B cell (primary cell): ENCODE results near the gene SMG9.

ENCODE experiments used
- EZH2 ChIP-seq: IDR thresholded peaks from 2 replicates; pipeline ENCODE4 v1.6.1; 2012; ENCODE audit warnings: borderline replicate concordance, low read depth, mild to moderate bottlenecking, moderate library complexity, low read length; ENCODE audit not compliant: insufficient read depth, poor library complexity, severe bottlenecking
- TF ChIP-seq, protein P1 (sequence below): fragments of 200-600 bp; IDR thresholded peaks from one replicate; pipeline ENCODE4 v1.8.0; 2022; ENCODE audit warnings: antibody characterized with exemption, mild to moderate bottlenecking

DNA sequence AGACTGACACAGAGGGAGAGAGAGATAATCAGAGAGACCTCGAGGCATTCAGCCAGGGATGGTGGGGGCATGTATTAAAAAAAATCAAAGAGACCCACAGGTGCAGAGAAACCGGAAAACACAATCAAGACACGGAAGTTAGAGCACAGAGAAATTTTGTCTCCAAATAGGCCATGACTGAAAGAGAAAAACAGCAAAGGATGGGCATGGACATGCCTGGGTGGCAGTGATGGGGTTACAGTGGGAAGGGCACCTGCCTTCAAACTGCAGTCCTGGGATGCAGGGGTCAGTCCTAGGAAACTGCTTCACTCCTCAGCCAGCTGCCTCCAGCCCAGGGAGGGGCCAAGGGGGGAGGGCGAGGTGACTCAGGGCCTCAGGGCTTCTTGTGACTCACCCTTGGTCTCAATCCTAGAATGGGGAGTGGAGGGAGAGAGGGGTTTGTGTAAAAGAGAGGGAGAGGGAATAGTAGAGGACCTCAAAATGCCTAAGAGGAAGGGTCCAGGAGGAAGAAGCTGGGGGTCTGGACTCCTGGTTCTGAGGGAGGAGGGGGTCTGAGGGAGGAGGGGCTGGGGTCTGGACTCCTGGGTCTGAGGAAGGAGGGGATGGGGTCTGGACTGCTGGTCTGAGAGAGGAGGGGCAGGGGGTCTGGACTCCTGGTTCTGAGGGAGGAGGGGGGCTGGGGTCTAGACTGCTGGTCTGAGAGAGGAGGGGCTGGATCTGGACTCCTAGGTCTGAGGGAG, 29.6 kb upstream of the SMG9 start:
- TF ChIP-seq EZH2 = no peak
- TF ChIP-seq, protein P1, sequence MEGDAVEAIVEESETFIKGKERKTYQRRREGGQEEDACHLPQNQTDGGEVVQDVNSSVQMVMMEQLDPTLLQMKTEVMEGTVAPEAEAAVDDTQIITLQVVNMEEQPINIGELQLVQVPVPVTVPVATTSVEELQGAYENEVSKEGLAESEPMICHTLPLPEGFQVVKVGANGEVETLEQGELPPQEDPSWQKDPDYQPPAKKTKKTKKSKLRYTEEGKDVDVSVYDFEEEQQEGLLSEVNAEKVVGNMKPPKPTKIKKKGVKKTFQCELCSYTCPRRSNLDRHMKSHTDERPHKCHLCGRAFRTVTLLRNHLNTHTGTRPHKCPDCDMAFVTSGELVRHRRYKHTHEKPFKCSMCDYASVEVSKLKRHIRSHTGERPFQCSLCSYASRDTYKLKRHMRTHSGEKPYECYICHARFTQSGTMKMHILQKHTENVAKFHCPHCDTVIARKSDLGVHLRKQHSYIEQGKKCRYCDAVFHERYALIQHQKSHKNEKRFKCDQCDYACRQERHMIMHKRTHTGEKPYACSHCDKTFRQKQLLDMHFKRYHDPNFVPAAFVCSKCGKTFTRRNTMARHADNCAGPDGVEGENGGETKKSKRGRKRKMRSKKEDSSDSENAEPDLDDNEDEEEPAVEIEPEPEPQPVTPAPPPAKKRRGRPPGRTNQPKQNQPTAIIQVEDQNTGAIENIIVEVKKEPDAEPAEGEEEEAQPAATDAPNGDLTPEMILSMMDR = no peak
